CD4-positive, alpha-beta T cell treated with Interleukin-4 for 4 hours (primary cell): ENCODE data around the gene TRAF4.

Experiments
- DNase-seq: peaks from one replicate; pipeline ENCODE4 v3.0.0-alpha.2; 2020

Gene TRAF4, protein sequence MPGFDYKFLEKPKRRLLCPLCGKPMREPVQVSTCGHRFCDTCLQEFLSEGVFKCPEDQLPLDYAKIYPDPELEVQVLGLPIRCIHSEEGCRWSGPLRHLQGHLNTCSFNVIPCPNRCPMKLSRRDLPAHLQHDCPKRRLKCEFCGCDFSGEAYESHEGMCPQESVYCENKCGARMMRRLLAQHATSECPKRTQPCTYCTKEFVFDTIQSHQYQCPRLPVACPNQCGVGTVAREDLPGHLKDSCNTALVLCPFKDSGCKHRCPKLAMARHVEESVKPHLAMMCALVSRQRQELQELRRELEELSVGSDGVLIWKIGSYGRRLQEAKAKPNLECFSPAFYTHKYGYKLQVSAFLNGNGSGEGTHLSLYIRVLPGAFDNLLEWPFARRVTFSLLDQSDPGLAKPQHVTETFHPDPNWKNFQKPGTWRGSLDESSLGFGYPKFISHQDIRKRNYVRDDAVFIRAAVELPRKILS

DNA sequence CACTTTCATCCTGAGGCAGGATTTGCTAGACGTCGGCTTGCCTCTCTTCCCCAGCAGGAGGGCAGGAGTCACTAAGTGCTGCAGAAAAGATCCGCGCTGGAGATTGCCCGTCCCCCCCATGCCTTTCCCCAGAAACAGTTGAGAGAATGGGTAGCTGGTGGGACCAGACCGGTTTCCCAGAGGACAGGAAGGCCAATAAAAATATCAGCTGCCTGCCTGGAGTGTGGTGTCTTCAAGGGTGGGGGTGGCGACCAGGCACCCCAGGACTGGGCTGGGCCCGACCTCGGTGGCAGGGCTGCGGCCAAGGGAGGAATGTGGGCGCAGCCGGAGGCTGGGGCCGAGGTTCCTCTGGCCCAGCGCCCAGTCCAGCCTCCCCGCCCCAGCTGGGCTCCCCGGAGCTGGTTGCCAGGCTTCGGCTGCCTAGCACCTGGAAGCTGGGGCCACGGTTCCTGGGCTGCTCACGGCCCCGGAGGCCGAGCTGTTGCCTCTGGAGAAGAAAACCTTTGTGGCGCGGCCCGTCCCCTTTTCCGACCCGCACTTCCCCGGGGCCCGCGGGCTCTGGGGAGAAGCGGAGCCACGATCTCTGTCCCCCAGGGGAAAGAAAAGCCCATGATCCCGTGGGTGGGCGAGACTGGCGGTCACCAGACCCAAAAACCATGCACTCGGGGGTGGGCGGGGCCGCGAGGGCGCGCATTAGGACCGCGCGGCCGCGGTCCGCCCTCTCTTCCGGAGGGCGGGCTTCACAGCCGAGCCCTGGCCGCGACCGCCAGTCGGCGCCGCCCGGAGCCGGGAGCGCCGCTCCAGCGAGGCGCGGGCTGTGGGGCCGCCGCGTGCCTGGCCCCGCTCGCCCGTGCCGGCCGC lies at the start of gene TRAF4:
Gene TRAF4, plus strand, starts transcription at position 769 of the 861 bp plus-strand sequence. CDS start 102 bp downstream, outside the sequence.
- peak; percentile 56 for DNase-seq

DNA sequence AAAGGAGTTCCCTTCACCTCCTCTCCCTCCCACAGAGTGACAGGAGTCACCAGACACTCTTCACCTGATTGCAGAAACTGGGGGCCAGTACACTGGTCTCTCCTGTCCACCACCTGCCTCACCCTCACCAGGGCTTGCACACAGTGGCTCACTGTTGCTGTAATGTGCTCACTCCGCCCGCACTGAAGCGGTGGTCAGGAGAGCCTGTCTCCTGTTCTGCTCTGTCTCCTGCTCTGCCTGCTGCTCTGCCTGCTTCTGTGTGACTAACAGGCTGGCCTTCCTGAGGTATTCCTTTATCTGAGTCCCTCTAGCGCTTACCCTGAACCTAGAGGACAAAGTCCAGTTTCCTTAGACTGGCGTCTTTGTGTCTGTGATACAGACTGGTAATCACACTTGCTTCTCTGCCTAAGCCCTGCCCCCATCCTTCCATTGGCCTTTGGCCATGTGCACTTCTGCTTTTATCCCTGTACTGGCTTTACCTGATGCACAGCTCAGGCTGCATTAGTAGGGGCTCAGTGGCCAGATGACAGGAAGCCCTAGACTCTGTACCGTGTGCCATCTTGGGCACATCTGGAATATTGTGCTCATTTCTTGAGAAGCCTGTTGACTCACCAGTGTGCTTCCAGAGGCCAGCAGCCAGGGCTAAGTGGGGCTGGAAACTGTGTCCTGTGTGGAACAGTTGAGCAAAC lies 45.4 kb upstream of the TRAF4 start:
- DNase-seq: no peak

DNA sequence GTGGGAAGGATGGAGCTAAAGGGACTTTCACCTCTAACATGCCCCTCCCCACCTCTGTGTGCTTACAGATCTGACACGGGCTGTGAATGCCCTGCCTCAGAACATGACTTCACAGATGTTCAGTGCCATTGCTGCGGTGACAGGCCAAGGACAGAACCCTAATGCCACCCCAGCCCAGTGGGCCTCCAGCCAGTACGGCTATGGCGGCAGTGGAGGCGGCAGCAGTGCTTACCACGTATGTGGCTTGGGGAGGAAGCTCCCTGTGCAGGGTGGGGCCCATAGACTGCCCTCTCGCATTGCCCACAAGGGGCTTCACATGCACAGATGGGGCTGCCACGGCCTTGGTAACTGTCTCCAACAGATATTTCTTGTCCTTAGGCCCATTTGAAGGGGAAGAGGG lies 43.5 kb upstream of the TRAF4 start:
- DNase-seq: no peak

DNA sequence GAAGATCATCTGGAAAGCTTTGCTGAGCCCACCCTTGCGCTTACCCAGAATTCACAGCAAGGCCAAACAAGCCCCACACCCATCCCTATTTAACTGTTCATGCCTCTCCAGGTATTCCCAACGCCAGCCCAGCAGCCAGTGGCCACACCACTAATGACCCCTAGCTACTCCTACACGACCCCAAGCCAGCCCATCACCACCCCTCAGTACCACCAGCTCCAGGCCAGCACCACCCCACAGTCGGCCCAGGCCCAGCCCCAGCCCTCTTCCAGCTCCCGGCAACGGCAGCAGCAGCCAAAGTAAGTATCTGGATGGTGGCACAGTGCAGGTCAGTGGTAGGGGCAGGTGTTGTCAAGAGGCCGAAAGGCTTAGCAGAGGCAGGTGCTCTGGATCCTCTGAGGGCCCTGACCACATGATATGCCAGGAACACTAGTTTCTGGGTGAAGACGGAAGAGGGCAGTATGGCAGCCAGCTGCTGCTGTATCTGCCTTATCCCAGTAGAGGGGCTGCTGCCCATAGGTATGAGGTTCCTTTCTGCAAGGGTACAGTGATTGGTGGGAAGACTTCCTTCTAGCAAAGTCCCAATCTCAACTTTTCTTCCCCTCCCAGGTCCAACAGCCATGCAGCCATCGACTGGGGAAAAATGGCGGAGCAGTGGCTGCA lies 42.9 kb upstream of the TRAF4 start:
- DNase-seq: no peak

DNA sequence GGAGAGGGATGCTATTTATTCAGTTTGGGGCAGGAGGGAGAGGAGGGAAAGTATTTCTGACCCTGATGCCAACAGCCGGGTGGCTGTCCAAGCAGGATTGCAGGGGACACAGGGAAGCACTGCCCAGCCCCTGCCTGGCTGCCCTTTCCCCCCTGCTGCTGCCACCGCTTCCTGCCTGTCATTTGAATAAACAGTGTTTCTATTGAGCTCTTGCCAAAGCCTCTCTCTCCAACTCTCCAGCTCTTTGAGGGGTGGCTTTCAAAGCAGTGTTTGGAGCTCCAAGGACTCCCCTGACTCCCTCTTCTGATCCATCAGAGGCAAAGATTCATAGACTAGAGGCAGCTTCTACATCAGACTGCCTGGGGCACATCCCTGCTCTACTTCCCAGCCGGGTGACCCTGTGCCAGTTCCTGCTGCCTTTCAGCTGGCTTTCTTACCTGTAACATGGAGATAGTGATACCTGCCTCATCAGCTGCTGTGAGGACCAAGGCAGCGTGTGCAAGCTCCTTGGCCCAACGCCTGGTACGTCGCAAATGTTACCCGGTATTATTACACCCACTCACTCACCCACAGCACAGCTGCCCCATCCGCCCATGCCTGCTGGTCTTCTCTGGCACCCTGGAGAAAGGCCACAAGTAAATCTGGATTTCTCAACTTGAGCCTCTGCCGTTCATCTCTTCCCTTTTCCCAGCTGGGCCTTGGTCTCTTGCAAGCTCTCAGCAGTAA lies 41.6 kb upstream of the TRAF4 start:
- no peak for DNase-seq

DNA sequence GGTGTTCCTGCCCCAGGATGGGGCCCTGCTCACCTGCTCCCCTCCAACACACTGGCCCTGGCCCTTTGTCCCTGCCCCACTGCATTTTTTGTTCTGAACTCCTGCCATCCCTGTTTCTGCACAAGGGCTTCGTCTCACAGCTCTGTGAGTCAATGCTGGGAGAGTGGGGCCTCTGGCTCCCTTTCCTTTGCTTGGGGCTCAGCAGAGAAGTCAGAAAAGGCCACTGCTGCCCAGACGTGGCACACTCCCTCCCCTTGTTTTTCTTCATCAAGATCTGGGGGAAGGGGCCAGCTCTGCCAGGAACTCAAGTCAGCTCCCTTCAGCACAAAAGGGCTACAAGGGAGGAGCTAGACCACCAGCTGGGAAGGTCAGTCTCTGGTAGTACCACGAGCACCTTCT lies 41.1 kb upstream of the TRAF4 start:
- no peak for DNase-seq

DNA sequence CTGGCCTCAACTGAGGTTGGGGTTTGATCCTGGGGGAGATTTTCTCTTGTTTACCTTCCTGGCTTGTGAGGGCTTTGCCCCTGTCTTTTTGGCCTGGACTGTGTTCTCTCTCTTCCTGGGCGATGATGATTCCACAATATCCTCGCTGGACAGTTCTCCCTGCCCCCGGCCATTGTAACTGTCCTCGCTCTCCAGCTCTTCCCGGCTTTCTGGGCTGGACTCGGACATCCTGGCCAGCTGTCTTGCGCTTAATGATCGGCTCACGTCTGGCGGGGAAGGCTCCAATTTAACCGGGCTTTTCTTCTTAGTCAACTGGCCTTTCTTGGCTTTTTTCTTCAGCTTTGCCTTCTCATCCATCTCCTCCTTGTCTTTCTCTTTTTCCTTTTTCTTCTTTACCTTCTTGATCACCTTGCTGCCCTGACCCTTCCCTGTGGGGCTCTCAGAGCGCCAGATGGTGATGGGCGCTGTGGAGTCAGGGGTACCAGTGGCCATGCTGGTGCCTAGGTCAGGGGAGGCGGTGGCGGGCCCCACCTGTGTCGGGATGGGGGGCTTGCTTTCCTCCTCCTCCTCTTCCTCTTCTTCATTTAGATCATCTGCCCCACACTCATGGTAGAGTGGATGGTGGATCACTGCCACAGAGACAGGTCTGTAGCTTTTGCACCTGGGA lies 40.1 kb upstream of the TRAF4 start:
- DNase-seq: no peak

DNA sequence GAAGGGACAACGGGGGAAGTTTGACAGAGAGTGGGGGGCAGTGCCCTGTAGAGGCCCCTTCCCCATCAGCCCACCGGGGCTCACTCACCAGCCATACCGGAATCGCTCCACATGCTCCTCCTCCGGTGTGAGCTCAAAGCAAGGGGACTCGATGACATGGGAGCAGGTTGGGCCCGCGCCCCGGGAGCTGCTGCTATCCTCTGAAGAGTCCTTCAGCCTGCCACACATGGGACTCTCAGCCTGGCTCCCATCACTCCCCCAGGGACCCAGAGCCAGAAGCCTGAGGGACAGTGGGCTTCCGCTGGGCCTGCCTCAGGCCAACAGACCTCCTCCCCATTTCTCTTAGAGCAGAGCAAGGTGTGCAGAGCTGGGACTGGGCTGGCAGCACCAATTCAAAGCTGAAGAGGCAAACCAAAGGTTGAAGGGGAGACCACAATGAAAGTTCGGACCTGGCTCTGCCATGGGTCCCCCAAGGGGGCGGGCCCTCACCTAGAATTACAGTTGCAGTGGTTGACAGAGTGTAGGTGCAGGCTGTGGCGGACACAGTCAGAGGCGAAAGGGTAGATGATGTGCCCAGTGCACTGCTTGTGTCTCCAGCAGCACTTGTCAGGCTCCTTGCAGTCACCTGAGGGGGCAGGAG lies 39.5 kb upstream of the TRAF4 start:
- no peak for DNase-seq

DNA sequence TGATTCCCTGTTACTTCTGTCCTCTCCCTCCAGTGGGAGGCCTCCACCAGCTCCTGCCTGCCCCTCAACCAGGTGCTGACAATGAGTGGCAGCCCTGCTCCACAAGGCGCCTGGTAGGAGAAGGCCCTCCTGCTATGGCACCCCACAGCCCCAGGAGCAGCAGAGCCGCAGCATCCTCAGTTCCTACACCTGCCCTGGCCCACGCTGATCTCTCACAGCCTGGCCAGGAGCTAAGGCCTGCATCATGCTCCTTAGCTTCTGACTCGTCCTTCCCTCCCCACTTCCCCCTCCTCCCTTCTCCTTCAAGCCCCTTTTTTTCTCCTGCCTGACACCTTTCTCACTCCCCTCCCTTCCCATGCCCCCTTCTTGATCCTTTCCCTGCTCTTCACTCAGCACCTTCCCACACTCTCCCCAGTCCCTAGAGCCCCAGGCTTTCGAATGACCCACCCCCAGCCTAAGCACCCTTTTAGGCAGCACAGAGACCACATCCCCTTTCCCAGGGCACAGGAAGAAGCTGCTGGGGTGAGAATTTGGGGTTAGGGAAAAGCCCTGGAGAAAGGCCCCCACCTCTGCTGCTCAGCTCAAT lies 38.6 kb upstream of the TRAF4 start:
- no peak for DNase-seq

DNA sequence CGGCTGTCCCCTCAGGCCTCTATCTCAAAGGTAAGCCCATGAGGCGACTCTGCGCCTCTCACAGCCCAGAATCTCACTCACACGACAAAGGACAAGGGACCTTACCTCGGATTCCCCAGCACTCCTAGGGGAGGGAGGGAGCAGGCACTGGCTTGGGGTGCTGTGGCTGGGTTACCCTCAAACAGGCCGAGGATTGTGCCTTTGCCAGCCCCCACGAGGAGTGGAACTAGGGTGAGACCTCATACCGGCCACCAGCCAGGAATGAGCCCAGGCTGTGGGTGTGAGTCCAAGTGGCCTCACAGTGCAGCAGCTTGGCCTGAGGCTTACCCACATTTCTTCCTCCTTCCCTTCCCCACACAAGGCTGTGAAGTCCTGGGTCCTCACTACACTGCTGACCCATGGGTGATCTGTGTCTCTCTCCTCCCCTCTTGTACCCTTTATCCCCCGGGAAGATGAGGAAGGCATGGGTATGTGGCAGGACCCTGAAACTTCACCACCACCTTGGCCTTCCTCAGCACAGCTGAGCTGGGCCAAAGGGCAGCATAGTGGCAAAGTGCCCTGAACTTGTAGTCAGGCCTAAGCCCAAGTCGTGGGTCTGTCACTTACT lies 38.0 kb upstream of the TRAF4 start:
- no peak for DNase-seq

DNA sequence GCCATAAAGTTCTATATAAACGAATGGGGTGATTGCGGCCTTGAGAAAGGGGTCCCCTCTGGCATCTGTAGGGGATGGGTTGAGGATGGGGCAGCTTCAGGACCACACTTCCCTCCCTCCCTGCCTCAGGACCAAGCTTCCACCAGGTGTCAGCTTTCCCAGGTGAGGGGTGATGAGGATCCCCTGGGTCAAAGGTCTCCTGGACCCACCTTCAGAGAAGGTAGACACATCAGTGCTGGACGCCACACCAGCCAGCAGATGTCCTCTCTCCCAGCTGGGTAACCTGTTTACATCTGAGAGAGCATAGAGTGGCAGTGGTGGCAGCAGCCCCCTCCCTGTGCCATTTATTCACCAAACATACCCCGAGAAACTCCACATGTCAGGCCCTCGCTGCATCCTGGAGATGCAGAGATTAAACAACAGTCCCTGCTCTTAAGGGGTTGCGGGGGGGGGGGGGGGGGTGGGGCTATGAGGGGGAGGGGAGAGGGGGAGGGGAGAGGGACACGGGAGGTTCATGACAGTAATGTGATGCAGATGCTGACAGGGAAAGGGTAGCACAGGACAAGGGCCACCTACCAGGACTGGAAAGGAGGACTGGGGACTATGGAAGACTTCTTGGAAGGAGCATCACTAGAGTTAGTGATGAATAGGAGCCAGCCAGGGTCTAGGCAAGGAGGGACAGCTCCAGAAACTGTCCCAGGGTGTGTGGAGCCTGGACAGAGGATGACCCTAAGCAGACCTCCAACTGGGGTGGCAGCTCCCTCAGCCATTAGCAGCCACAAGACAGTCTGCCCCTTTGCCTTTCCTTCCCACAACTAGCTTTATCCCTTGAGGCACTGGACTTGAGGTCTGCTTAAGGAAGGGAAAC lies 37.1 kb upstream of the TRAF4 start:
- DNase-seq: no peak

DNA sequence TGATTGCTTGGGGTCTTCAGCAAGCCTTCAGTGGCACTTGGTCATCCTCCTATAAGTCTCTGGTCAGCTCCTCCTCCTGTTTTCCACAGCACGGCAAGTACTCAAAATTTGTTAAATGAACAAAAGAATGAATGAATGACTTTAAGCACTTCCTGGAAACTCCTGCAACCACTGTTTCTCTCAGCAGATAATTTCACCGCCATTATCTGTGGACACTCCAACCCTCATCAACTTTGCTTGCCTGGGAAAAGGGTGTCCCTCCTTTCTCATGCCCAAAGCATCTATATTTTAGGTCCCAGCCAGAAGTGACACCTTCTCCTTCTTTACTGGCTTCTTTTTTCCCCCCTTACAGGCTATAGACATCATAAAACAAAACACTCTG lies 36.5 kb upstream of the TRAF4 start:
- no peak for DNase-seq

DNA sequence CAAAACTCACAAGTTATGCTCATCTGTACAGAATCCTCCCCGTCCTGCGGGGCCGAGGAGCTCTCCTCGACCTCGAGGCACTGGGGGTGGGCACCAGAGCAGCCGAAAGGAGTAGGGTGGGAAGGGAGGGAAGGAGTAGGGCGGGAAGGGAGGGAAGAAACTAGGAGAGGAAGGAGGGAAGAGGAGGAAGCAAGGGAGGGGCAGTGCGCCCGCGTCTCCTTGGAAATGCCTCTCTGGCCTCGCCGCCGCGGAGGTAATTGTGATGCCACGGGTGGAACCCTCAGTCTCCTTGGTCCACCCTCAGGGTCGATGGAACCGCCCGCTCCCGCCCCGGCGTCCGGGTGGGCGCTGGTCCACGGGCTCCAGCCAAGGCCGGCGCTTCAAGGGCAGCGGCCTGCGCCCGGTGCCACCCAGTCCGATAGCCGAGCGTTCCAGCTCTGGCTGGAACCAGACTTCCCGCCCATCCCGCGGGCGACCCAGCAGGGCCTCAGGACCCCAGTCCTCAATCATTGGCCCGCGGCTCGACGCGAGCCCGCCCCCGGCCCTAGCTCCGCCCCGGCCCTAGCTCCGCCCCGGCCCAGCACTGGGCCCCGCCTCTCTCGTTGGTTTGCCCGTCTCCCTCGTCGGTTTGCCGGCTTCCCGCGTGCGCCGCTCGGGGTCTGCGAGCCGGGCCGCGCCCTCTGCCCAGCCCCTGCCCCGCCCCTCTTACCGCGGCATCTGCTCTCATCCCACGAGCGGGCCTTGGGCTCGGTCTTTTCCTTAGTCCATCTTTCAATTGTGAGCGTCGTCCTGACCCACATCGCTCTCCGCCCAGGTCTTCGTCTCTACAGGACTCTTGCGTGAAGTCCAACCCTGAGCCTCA lies 32.7 kb upstream of the TRAF4 start:
- peak; percentile 86 for DNase-seq

DNA sequence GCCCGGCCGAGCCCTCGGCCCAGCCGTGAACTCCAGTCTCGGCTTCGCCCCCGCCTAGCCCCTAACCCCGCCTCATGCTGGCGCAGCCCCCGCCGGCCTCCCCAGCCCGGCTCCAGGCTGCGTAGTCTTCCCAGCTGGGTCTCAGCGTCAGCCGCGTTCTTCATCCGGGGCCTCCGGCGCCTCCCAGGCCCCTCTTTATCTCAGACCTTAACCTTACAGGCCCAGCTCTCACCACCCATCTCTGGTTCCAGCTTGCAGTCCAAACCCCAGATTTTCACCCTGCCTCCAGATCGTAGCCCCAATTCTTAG lies 32.1 kb upstream of the TRAF4 start, which contains the start of gene PROCA1:
Gene PROCA1, minus strand, starts transcription at position 166 of the 309 bp plus-strand sequence. CDS start 228 bp downstream, outside the sequence.
- no peak for DNase-seq

DNA sequence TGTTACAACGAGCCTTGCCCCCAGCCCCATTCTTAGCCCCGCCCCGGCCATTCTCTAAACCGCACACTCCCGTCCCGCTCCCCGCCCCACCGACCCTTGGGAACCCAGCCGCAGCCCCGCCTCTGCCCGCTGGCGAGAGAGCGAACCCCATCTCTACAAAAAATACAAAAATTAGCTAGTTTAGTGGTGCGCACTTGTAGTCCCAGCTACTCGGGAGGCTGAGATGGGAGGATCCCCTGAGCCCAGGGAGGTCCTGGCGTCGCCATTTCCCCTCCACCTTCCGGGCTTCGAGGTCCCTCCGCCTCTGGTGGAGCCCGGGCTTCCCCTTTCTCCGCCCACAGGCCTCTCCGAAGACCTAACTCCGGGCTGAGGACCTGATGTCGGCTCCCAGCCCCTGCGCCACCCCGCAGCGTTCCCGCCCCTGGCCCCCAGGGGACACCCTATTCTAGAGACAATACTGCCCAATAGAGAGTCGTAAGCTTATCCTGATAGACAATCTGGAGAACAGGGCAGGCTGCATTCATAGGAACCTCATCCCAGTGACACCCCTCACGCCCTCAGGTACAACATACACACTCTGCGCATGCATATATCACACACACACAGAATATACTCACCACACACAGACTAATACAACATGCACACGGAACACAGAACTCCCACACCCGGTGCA lies 31.6 kb upstream of the TRAF4 start:
- DNase-seq: peak; percentile 60

DNA sequence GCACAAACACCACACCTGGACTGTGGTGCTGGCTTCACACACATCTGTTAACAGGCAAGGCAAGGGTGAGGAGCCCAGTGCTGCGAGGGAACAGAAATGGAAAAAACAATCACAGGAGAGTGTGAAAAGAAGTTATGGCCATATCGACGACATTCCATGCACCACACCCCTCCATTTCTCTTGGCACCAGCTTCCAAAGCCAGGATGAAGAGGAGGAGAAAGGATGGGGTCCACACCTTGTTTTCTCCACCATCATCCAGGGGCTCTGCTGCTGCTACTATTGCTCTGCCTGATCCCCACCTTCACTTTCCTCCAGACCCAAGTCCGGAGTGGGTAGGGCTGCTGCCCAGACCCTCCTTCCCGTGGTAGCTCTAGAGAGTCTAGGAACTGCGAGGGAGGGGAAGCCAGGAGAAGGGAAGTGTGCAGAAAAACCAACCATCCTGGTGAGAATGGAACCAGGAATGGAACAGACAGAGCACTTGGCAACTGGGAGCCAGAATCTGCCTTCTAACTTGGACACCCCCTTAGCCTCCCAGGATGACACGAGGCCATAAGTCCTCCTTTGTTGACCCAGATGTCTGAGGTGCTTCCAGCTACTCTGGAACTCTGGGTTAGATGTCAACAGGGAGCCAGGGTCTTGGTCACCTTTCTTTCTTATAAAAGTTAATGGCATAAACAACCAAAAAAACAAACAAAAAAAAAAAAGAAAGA lies 31.0 kb upstream of the TRAF4 start:
- DNase-seq: no peak

DNA sequence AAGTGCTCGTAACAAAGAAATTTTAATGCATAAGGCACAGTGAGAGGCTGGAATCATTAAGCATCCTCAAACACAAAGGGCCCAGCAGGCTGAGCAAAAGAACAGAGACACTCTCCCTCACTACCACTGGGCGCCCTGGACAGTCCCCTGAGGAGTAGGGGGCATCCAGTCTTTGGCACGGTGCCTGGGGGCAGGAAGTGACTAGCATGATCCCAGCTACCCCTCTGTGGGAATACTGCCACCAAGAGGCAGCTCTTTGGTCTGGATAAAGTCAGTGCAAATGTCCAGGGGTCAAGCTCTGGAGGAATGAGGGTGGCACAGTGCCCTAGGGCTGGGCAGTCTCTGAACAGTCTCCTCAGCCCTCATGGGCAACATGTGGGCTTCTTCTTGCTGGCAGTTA lies 29.5 kb upstream of the TRAF4 start:
- no peak for DNase-seq
